Sigmoid colon (tissue), 7 donors: ENCODE data around the gene HADH. TPM values are rescaled to one million over a fixed set of nuclear protein-coding genes. Genes with fewer than 3 reads are reported as not detected.

ENCODE experiments used
- DNase-seq: peaks from one replicate; pipeline ENCODE4 v3.0.0-alpha.2; 2019
- H3K27ac ChIP-seq, 4 donors: fragments of 200-600 bp; sonication (generic); one replicate each; pipeline ENCODE4 v1.5.1; 2016 to 2019; ENCODE audit warnings: mild to moderate bottlenecking in 1 of 4
- H3K27me3 ChIP-seq, 3 donors: fragments of 200-600 bp; sonication (generic); one replicate each; pipeline ENCODE4 v1.5.1; 2019; ENCODE audit warnings: mild to moderate bottlenecking in 1 of 3
- H3K36me3 ChIP-seq, 4 donors: fragments of 200-600 bp; sonication (generic); one replicate each; pipeline ENCODE4 v1.5.1; 2016 to 2019
- H3K4me1 ChIP-seq, 4 donors: fragments of 200-600 bp; sonication (generic); one replicate each; pipeline ENCODE4 v1.5.1; 2017 to 2019
- H3K4me3 ChIP-seq, 4 donors: fragments of 200-600 bp; sonication (generic); one replicate each; pipeline ENCODE4 v1.5.1; 2017 to 2019; ENCODE audit warnings: mild to moderate bottlenecking in 2 of 4, moderate library complexity in 1 of 4
- H3K9me3 ChIP-seq, 4 donors: fragments of 200-600 bp in 3 of 4; sonication (generic) in 3 of 4; one replicate each; pipeline versions ENCODE4 v1.5.1 to v1.6.1; 2013 to 2019
- CTCF ChIP-seq, 4 experiments: fragments of 450-650 bp in 3 of 4; fragments of 200-600 bp in 1 of 4; IDR thresholded peaks; one replicate each; pipeline ENCODE4 v1.5.1; 2016 to 2019; ENCODE audit warnings: antibody characterized with exemption in 4 of 4, mild to moderate bottlenecking in 3 of 4, moderate library complexity in 2 of 4
- EP300 ChIP-seq, 4 donors: sonication (generic); formaldehyde crosslinking; IDR thresholded peaks; one replicate each; pipeline ENCODE4 v1.6.1; 2017; ENCODE audit warnings: antibody characterized with exemption in 4 of 4
- POLR2A ChIP-seq, 2 donors: fragments of 450-650 bp; IDR thresholded peaks; one replicate each; pipeline ENCODE4 v1.6.1; 2016; ENCODE audit warnings: antibody characterized with exemption in 2 of 2, mild to moderate bottlenecking in 2 of 2, moderate library complexity in 2 of 2
- POLR2AphosphoS5 ChIP-seq, 4 donors: sonication (generic); formaldehyde crosslinking; IDR thresholded peaks; one replicate each; pipeline ENCODE4 v1.6.1; 2017; ENCODE audit warnings: antibody characterized with exemption in 4 of 4
- WGBS, 2 donors: extraction: QIAGEN DNeasy Blood & Tissue Kit; methylation state at CpG; one replicate each; pipeline ENCODE4 v1.1.7; 2013; 5-methylcytosine and 5-hydroxymethylcytosine counted together
- intact Hi-C: fragments of 100-400 bp; cut with DNase I; formaldehyde crosslinking; loops from one replicate; pipeline ENCODE4 v1.15.1; 2023
- polyA plus RNA-seq, 3 donors: library from polyadenylated mRNA; stranded (reverse); fragments of 200-250 nt; gene quantifications; one replicate each; pipeline ENCODE4 v1.2.3, GENCODE V29; 2013
- total RNA-seq, 4 donors: library from RNA; depleted of rRNA; stranded (reverse); fragments of >200 nt; gene quantifications; one replicate each; pipeline ENCODE4 v1.1.0, GENCODE V29; 2016
- donor health status: healthy with polysubstance abuse.
- donor health status: Bipolar disorder and iron deficiency.
- donor health status: healthy.

HADH gene
- total and polyA plus RNA-seq, 7 donors, result 46.6 to 229 (median 99.6) TPM

GRCh38 chr4:108013327-108013726 lies 23.6 kb downstream of the HADH start:
- intact Hi-C loops, result no loop called here
- no peak overlapping the region for H3K4me3 ChIP-seq
- H3K4me1 ChIP-seq, result peaks cover 0 to 6% (median under 1%) of the 10 kb centered on the region in 4 donors
- no peaks in the 10 kb centered on the region for H3K27me3 ChIP-seq
- H3K36me3 ChIP-seq, result peaks cover 0 to 56% (median 24%) of the 10 kb centered on the region in 4 donors
- H3K27ac ChIP-seq, result no peak overlapping the region
- no peaks in the 10 kb centered on the region for H3K9me3 ChIP-seq
- TF ChIP-seq POLR2AphosphoS5 (IDR thresholded peaks at IDR 0.05), result no peak
- no peak for TF ChIP-seq POLR2A (IDR thresholded peaks at IDR 0.05)
- no peak for TF ChIP-seq CTCF (IDR thresholded peaks at IDR 0.05)
- no peak for TF ChIP-seq EP300 (IDR thresholded peaks at IDR 0.05)
- no peak for DNase-seq

GRCh38 chr4:108013955-108014354 lies 24.3 kb downstream of the HADH start:
- Histone ChIP-seq H3K27me3 (no peaks in the 10 kb centered on the region), H3K9me3 (no peaks in the 10 kb centered on the region), H3K4me3 (no peak overlapping the region), H3K36me3 (peaks cover 0 to 56% (median 24%) of the 10 kb centered on the region in 4 donors), H3K4me1 (peaks cover 0 to 6% (median 0%) of the 10 kb centered on the region in 4 donors), H3K27ac (no peak overlapping the region)
- TF ChIP-seq CTCF (IDR thresholded peaks at IDR 0.05) (no peak), EP300 (IDR thresholded peaks at IDR 0.05) (no peak), POLR2AphosphoS5 (IDR thresholded peaks at IDR 0.05) (no peak), POLR2A (IDR thresholded peaks at IDR 0.05) (no peak)
- 97 to 99% methylated on average over 5 of the region's 5 CpGs for WGBS, 2 donors
- intact Hi-C loops, result no loop called here
- no peak for DNase-seq

- Histone ChIP-seq H3K36me3 (peaks cover 7 to 74% (median 33%) of the 10 kb centered on the region in 4 donors), H3K4me1 (no peaks in the 10 kb centered on the region), H3K27ac (no peak overlapping the region), H3K27me3 (no peaks in the 10 kb centered on the region), H3K4me3 (no peak overlapping the region), H3K9me3 (no peaks in the 10 kb centered on the region)
- DNase-seq, result peak; percentile 84
- 39 to 44% methylated on average over 8 of the region's 8 CpGs for WGBS, 2 donors
- TF ChIP-seq CTCF (IDR thresholded peaks at IDR 0.05) (peak; percentile 43 to 80 (median 76)), EP300 (IDR thresholded peaks at IDR 0.05) (no peak), POLR2A (IDR thresholded peaks at IDR 0.05) (no peak), POLR2AphosphoS5 (IDR thresholded peaks at IDR 0.05) (no peak)
- intact Hi-C loops, result loop anchor here (2.0 kb wide), 1 partner anchor 555 kb away; no protein-coding TSS in a partner anchor
Observed at GRCh38 chr4:108018040-108018883, 28.6 kb downstream of the HADH start.

- intact Hi-C loops, result loop anchor here (2.0 kb wide), 1 partner anchor 554 kb away; no protein-coding TSS in a partner anchor
- H3K9me3 ChIP-seq, result no peaks in the 10 kb centered on the region
- 43 to 45% methylated on average over 2 of the region's 2 CpGs for WGBS, 2 donors
- TF ChIP-seq POLR2AphosphoS5 (IDR thresholded peaks at IDR 0.05) (no peak), CTCF (IDR thresholded peaks at IDR 0.05) (peak in 1 of 4 experiments; percentile 7)
- H3K36me3 ChIP-seq, result peaks cover 12 to 79% (median 38%) of the 10 kb centered on the region in 4 donors
- H3K4me1 ChIP-seq, result no peaks in the 10 kb centered on the region
- no peak overlapping the region for H3K4me3 ChIP-seq
- no peak for DNase-seq
- no peak overlapping the region for H3K27ac ChIP-seq
- H3K27me3 ChIP-seq, result no peaks in the 10 kb centered on the region
Observed at GRCh38 chr4:108018884-108019187, 29.1 kb downstream of the HADH start.
